ENCODE results near the gene COLEC12. TPM values are rescaled to one million over a fixed set of nuclear protein-coding genes. Genes with fewer than 3 reads are reported as not detected.

Gene COLEC12
- total RNA-seq, 1 experiment from 2014 or later, result 8.9 TPM

GRCh38 chr18:352438-352837, 148.1 kb downstream of the COLEC12 start:
- no peaks in the 10 kb centered on the region for H3K27me3 ChIP-seq (ENCODE audit: control insufficient read depth, insufficient read depth, low read length)
- no peaks in the 10 kb centered on the region for H3K36me3 ChIP-seq (replicated peaks; ENCODE audit: control insufficient read depth, insufficient read depth, low read length)
- DNase-seq, result no peak
- H3K4me3 ChIP-seq (ENCODE audit: insufficient read depth, low read depth, low read length), result no peak overlapping the region

- Histone ChIP-seq H3K36me3 (replicated peaks; ENCODE audit: control insufficient read depth, insufficient read depth, low read length) (no peaks in the 10 kb centered on the region), H3K4me3 (ENCODE audit: insufficient read depth, low read depth, low read length) (no peak overlapping the region), H3K27me3 (ENCODE audit: control insufficient read depth, insufficient read depth, low read length) (no peaks in the 10 kb centered on the region)
- DNase-seq, result no peak
Observed at GRCh38 chr18:350953-351572, 149.4 kb downstream of the COLEC12 start.

- DNase-seq, result no peak
- H3K36me3 ChIP-seq (replicated peaks; ENCODE audit: control insufficient read depth, insufficient read depth, low read length), result no peaks in the 10 kb centered on the region
Observed at GRCh38 chr18:346600-346999, 153.9 kb downstream of the COLEC12 start.

GRCh38 chr18:341102-341501, 159.4 kb downstream of the COLEC12 start:
- DNase-seq, result no peak
- Histone ChIP-seq H3K4me3 (ENCODE audit: insufficient read depth, low read depth, low read length) (no peak overlapping the region), H3K36me3 (replicated peaks; ENCODE audit: control insufficient read depth, insufficient read depth, low read length) (no peaks in the 10 kb centered on the region), H3K27me3 (ENCODE audit: control insufficient read depth, insufficient read depth, low read length) (no peaks in the 10 kb centered on the region)

More at GRCh38 chr18:346600-346999, 153.9 kb downstream of the COLEC12 start:
- no peaks in the 10 kb centered on the region for H3K27me3 ChIP-seq (ENCODE audit: control insufficient read depth, insufficient read depth, low read length)
- H3K4me3 ChIP-seq (ENCODE audit: insufficient read depth, low read depth, low read length), result no peak overlapping the region

GRCh38 chr18:340044-340443, 160.5 kb downstream of the COLEC12 start:
- DNase-seq, result no peak
- H3K36me3 ChIP-seq (replicated peaks; ENCODE audit: control insufficient read depth, insufficient read depth, low read length), result no peaks in the 10 kb centered on the region
- no peaks in the 10 kb centered on the region for H3K27me3 ChIP-seq (ENCODE audit: control insufficient read depth, insufficient read depth, low read length)
- H3K4me3 ChIP-seq (ENCODE audit: insufficient read depth, low read depth, low read length), result no peak overlapping the region

GRCh38 chr18:339200-339599, 161.3 kb downstream of the COLEC12 start:
- H3K36me3 ChIP-seq (replicated peaks; ENCODE audit: control insufficient read depth, insufficient read depth, low read length), result no peaks in the 10 kb centered on the region
- no peak overlapping the region for H3K4me3 ChIP-seq (ENCODE audit: insufficient read depth, low read depth, low read length)
- no peaks in the 10 kb centered on the region for H3K27me3 ChIP-seq (ENCODE audit: control insufficient read depth, insufficient read depth, low read length)
- no peak for DNase-seq

- Histone ChIP-seq H3K4me3 (ENCODE audit: insufficient read depth, low read depth, low read length) (no peak overlapping the region), H3K27me3 (ENCODE audit: control insufficient read depth, insufficient read depth, low read length) (no peaks in the 10 kb centered on the region), H3K36me3 (replicated peaks; ENCODE audit: control insufficient read depth, insufficient read depth, low read length) (no peaks in the 10 kb centered on the region)
- no peak for DNase-seq
Observed at GRCh38 chr18:336713-337112, 163.8 kb downstream of the COLEC12 start.

- Histone ChIP-seq H3K27me3 (ENCODE audit: control insufficient read depth, insufficient read depth, low read length) (no peaks in the 10 kb centered on the region), H3K4me3 (ENCODE audit: insufficient read depth, low read depth, low read length) (no peak overlapping the region), H3K36me3 (replicated peaks; ENCODE audit: control insufficient read depth, insufficient read depth, low read length) (no peaks in the 10 kb centered on the region)
- DNase-seq, result no peak
Observed at GRCh38 chr18:335733-336132, 164.8 kb downstream of the COLEC12 start.

- peak; percentile 31 for DNase-seq
- H3K36me3 ChIP-seq (replicated peaks; ENCODE audit: control insufficient read depth, insufficient read depth, low read length), result no peaks in the 10 kb centered on the region
- no peak overlapping the region for H3K4me3 ChIP-seq (ENCODE audit: insufficient read depth, low read depth, low read length)
Observed at GRCh38 chr18:334575-335132, 165.8 kb downstream of the COLEC12 start.

GRCh38 chr18:332721-333510, 167.6 kb downstream of the COLEC12 start:
- Histone ChIP-seq H3K27me3 (ENCODE audit: control insufficient read depth, insufficient read depth, low read length) (no peaks in the 10 kb centered on the region), H3K36me3 (replicated peaks; ENCODE audit: control insufficient read depth, insufficient read depth, low read length) (no peaks in the 10 kb centered on the region), H3K4me3 (ENCODE audit: insufficient read depth, low read depth, low read length) (no peak overlapping the region)
- DNase-seq, result no peak

More at GRCh38 chr18:334575-335132, 165.8 kb downstream of the COLEC12 start:
- H3K27me3 ChIP-seq (ENCODE audit: control insufficient read depth, insufficient read depth, low read length), result no peaks in the 10 kb centered on the region

- no peak for DNase-seq
- Histone ChIP-seq H3K36me3 (replicated peaks; ENCODE audit: control insufficient read depth, insufficient read depth, low read length) (no peaks in the 10 kb centered on the region), H3K27me3 (ENCODE audit: control insufficient read depth, insufficient read depth, low read length) (no peaks in the 10 kb centered on the region), H3K4me3 (ENCODE audit: insufficient read depth, low read depth, low read length) (no peak overlapping the region)
Observed at GRCh38 chr18:332007-332406, 168.5 kb downstream of the COLEC12 start.

GRCh38 chr18:331221-331821, 169.2 kb downstream of the COLEC12 start:
- no peak for DNase-seq
- no peaks in the 10 kb centered on the region for H3K36me3 ChIP-seq (replicated peaks; ENCODE audit: control insufficient read depth, insufficient read depth, low read length)
- H3K4me3 ChIP-seq (ENCODE audit: insufficient read depth, low read depth, low read length), result no peak overlapping the region
- H3K27me3 ChIP-seq (ENCODE audit: control insufficient read depth, insufficient read depth, low read length), result no peaks in the 10 kb centered on the region

GRCh38 chr18:328928-329327, 171.6 kb downstream of the COLEC12 start:
- H3K36me3 ChIP-seq (replicated peaks; ENCODE audit: control insufficient read depth, insufficient read depth, low read length), result no peaks in the 10 kb centered on the region
- no peaks in the 10 kb centered on the region for H3K27me3 ChIP-seq (ENCODE audit: control insufficient read depth, insufficient read depth, low read length)
- H3K4me3 ChIP-seq (ENCODE audit: insufficient read depth, low read depth, low read length), result no peak overlapping the region
- DNase-seq, result no peak

GRCh38 chr18:326846-327245, 173.7 kb downstream of the COLEC12 start:
- Histone ChIP-seq H3K4me3 (ENCODE audit: insufficient read depth, low read depth, low read length) (no peak overlapping the region), H3K27me3 (ENCODE audit: control insufficient read depth, insufficient read depth, low read length) (no peaks in the 10 kb centered on the region), H3K36me3 (replicated peaks; ENCODE audit: control insufficient read depth, insufficient read depth, low read length) (no peaks in the 10 kb centered on the region)
- DNase-seq, result no peak

- DNase-seq, result no peak
Observed at GRCh38 chr18:323253-323622, 177.3 kb downstream of the COLEC12 start.

More at GRCh38 chr18:323253-323622, 177.3 kb downstream of the COLEC12 start:
- no peak overlapping the region for H3K4me3 ChIP-seq (ENCODE audit: insufficient read depth, low read depth, low read length)
- no peaks in the 10 kb centered on the region for H3K36me3 ChIP-seq (replicated peaks; ENCODE audit: control insufficient read depth, insufficient read depth, low read length)
- no peaks in the 10 kb centered on the region for H3K27me3 ChIP-seq (ENCODE audit: control insufficient read depth, insufficient read depth, low read length)
